GM12878 (cell line): Measurements from ENCODE around the gene KIF14. TPM values are rescaled to one million over a fixed set of nuclear protein-coding genes. Genes with fewer than 3 reads are reported as not detected.

Experiments
- BCL3 ChIP-seq: IDR thresholded peaks from 2 replicates; pipeline ENCODE4 v1.6.1; 2011; ENCODE audit warnings: borderline replicate concordance, low read depth, mild to moderate bottlenecking, moderate library complexity, low read length; ENCODE audit not compliant: insufficient read depth, poor library complexity, severe bottlenecking
- BRCA1 ChIP-seq: IDR thresholded peaks from 2 replicates; pipeline ENCODE4 v1.6.1; 2011; ENCODE audit warnings: low read depth, low read length, improper control_type of control experiment
- CHD1 ChIP-seq: IDR thresholded peaks from 2 replicates; pipeline ENCODE4 v1.6.1; 2012; ENCODE audit warnings: low read depth, low read length, improper control_type of control experiment
- E2F8 ChIP-seq: fragments of 450-650 bp; IDR thresholded peaks from 2 replicates; pipeline ENCODE4 v1.6.1; 2018; ENCODE audit warnings: mild to moderate bottlenecking, low read depth, moderate library complexity; ENCODE audit not compliant: partially characterized antibody
- EP300 ChIP-seq, 2 experiments: fragments of 150-350 bp in 1 of 2; IDR thresholded peaks; 2 replicates each; pipeline ENCODE4 v1.6.1; 2011 to 2012; ENCODE audit warnings: low read depth in 2 of 2, low read length in 2 of 2, borderline replicate concordance in 1 of 2, improper control_type of control experiment in 1 of 2, inconsistent platforms in 1 of 2; ENCODE audit not compliant: control insufficient read depth in 1 of 2
- EZH2 ChIP-seq: IDR thresholded peaks from 2 replicates; pipeline ENCODE4 v1.6.1; 2012; ENCODE audit warnings: low read depth, mild to moderate bottlenecking, control low read depth, inconsistent platforms, low read length, borderline replicate concordance; ENCODE audit not compliant: control insufficient read depth
- FOXM1 ChIP-seq: IDR thresholded peaks from 2 replicates; pipeline ENCODE4 v1.6.1; 2012; ENCODE audit warnings: low read depth, mild to moderate bottlenecking, inconsistent platforms, low read length, moderate library complexity
- HDAC2 ChIP-seq: fragments of 200-600 bp; sonication (generic); IDR thresholded peaks from 2 replicates; pipeline ENCODE4 v1.6.1; 2017
- JUNB ChIP-seq: IDR thresholded peaks from 2 replicates; pipeline ENCODE4 v1.6.1; 2016; ENCODE audit warnings: antibody characterized with exemption, mild to moderate bottlenecking
- KAT2A ChIP-seq: conservative IDR thresholded peaks from 2 replicates; pipeline ENCODE4 v1.6.1; 2011; ENCODE audit warnings: low read depth, low read length; ENCODE audit not compliant: control insufficient read depth
- KDM1A ChIP-seq: fragments of 200-600 bp; sonication (generic); IDR thresholded peaks from 2 replicates; pipeline ENCODE4 v1.6.1; 2016; ENCODE audit warnings: borderline replicate concordance
- MTA2 ChIP-seq: fragments of 450-650 bp; IDR thresholded peaks from 2 replicates; pipeline ENCODE4 v1.6.1; 2016; ENCODE audit warnings: low read depth, mild to moderate bottlenecking, moderate library complexity
- MTA3 ChIP-seq: IDR thresholded peaks from 2 replicates; pipeline ENCODE4 v1.6.1; 2012; ENCODE audit warnings: low read length, inconsistent platforms, borderline replicate concordance
- PBX3 ChIP-seq: IDR thresholded peaks from 2 replicates; pipeline ENCODE4 v1.6.1; 2011; ENCODE audit warnings: mild to moderate bottlenecking, low read depth, low read length, moderate library complexity; ENCODE audit not compliant: insufficient replicate concordance
- PML ChIP-seq: IDR thresholded peaks from 2 replicates; pipeline ENCODE4 v1.6.1; 2012; ENCODE audit warnings: low read length, inconsistent platforms
- RELA ChIP-seq: fragments of 450-650 bp; IDR thresholded peaks from 2 replicates; pipeline ENCODE4 v1.8.0; 2014; ENCODE audit warnings: borderline replicate concordance; ENCODE audit not compliant: partially characterized antibody
- SIN3A ChIP-seq: IDR thresholded peaks from 2 replicates; pipeline ENCODE4 v1.6.1; 2012; ENCODE audit warnings: low read depth, low read length, improper control_type of control experiment
- SMC3 ChIP-seq: IDR thresholded peaks from 2 replicates; pipeline ENCODE4 v1.6.1; 2011; ENCODE audit warnings: low read length, improper control_type of control experiment, borderline replicate concordance
- SRF ChIP-seq, 2 experiments: IDR thresholded peaks; 2 replicates each; pipeline ENCODE4 v1.6.1; 2011; ENCODE audit warnings: low read depth in 2 of 2, low read length in 2 of 2, mild to moderate bottlenecking in 1 of 2, moderate library complexity in 1 of 2
- STAT3 ChIP-seq: IDR thresholded peaks from 2 replicates; pipeline ENCODE4 v1.6.1; 2011; ENCODE audit warnings: low read depth, low read length, improper control_type of control experiment
- SUZ12 ChIP-seq: fragments of 200-600 bp; sonication (generic); IDR thresholded peaks from one replicate; pipeline ENCODE4 v1.6.1; 2018; ENCODE audit warnings: antibody characterized with exemption, mild to moderate bottlenecking; ENCODE audit not compliant: unreplicated experiment
- WRNIP1 ChIP-seq: IDR thresholded peaks from 2 replicates; pipeline ENCODE4 v1.6.1; 2011; ENCODE audit warnings: low read depth, low read length, improper control_type of control experiment, borderline replicate concordance
- ZNF207 ChIP-seq: fragments of 450-650 bp; IDR thresholded peaks from 2 replicates; pipeline ENCODE4 v1.6.1; 2014; ENCODE audit warnings: antibody characterized with exemption, mild to moderate bottlenecking, borderline replicate concordance
- polyA plus RNA-seq, 11 experiments: library from polyadenylated mRNA; depleted of rRNA in 4 of 11; unstranded in 6 of 11; stranded (reverse) in 5 of 11; fragments of >200 nt; fragmentation: Nextera tagmentation in 4 of 11; fragmentation: Illumina TruSeq in 1 of 11; extraction: Ambion mirVana in 4 of 11; extraction: Trizol in 1 of 11; gene quantifications; 1 replicate in 1 of 11; 2 replicates in 10 of 11; pipeline versions ENCODE4 v1.2.1 to v1.2.3, GENCODE V29; 2011 to 2016; ENCODE audit warnings: inconsistent platforms in 2 of 11, missing spikeins in 2 of 11, low read depth in 1 of 11
- total RNA-seq, 4 experiments: library from RNA; depleted of rRNA in 3 of 4; stranded (reverse); fragments of >200 nt in 3 of 4; fragmentation: Illumina TruSeq in 1 of 4; extraction: Trizol in 1 of 4; gene quantifications; 2 replicates each; pipeline versions ENCODE4 v1.2.1 to v1.2.3, GENCODE V29; 2013 to 2021

KIF14 gene
- total and polyA plus RNA-seq, 10 of the 15 experiments (the other 5 are each of a cell fraction or from before 2014, with no cell fraction given): 6.8 to 25.5 (median 14.4) TPM

- TF ChIP-seq EP300 (IDR thresholded peaks at IDR 0.05; ENCODE audit: borderline replicate concordance in 1 of 2, control insufficient read depth in 1 of 2, low read depth in 2 of 2, low read length in 2 of 2) (no peak), PBX3 (no peak), HDAC2 (no peak), SIN3A (no peak), SMC3 (0 out of 2 replicates have a peak, but pooled peaks have one; percentile 8), STAT3 (no peak), WRNIP1 (no peak), BCL3 (no peak), KDM1A (no peak), EZH2 (no peak), SRF (IDR thresholded peaks at IDR 0.05; ENCODE audit: low read depth in 2 of 2, low read length in 2 of 2) (no peak), ZNF207 (peak; percentile 90), KAT2A (no peak), MTA3 (no peak), BRCA1 (peak; percentile 20; the same call in 1 of the 2 replicates), E2F8 (no peak), JUNB (no peak), PML (peak; percentile 76), SUZ12 (no peak), RELA (peak; percentile 67), MTA2 (peak; percentile 47; the same call in 1 of the 2 replicates), CHD1 (no peak), FOXM1 (no peak)
Measured at GRCh38 chr1:200669314-200670241, 49.0 kb upstream of the KIF14 start, which contains the start of gene DDX59 (continued).
